Femur (tissue), 1 donor: ENCODE results near the gene ORC6.

ENCODE experiments used
- DNase-seq: peaks from one replicate; pipeline ENCODE4 v3.0.0-alpha.2; 2017

ORC6 gene

DNA sequence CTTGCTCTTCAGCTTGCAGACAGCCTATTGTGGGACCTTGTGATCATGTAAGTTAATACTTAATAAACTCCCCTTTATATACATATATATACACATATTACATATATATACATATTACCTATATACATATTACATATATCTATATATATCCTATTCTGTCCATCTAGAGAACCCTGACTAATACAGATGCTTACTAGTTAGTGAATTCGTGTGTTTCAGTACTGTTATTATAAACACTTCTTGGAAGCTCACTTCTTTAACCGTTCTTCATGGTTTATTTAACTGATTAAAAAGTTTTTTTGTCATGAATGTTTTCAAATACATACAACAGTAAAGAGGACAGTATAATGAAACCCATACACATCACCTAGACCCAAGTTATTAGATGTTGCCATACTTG is 12.6 kb downstream of the ORC6 start:
- DNase-seq: no peak

GRCh38 chr16:46706642-46707041 is 17.2 kb downstream of the ORC6 start:
- no peak for DNase-seq

- no peak for DNase-seq
Measured at GRCh38 chr16:46709469-46710005, 20.1 kb downstream of the ORC6 start.

GRCh38 chr16:46711106-46712058 is 21.9 kb downstream of the ORC6 start:
- no peak for DNase-seq

DNA sequence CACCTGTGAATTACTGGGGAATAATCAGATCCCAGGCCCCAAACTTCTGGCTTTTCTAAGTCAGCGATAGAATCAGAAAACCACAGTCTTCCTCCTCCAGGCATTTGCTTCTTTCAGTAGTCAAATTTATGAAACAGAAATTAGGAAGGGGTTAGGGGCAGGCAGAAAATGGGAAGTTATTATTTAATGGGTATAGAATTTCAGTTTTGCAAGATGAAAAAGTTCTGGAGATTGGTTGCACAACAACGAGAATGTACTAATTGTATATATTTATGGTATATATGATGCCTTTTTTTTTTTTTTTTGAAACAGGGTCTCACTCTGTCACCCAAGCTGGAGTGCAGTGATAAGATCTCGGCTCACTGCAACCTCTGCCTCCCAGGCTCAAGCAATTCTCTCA is 23.5 kb downstream of the ORC6 start:
- no peak for DNase-seq

- no peak for DNase-seq
Measured at GRCh38 chr16:46713634-46714033, 24.2 kb downstream of the ORC6 start.

- DNase-seq: no peak
Measured at GRCh38 chr16:46714797-46715591, 25.5 kb downstream of the ORC6 start.

DNA sequence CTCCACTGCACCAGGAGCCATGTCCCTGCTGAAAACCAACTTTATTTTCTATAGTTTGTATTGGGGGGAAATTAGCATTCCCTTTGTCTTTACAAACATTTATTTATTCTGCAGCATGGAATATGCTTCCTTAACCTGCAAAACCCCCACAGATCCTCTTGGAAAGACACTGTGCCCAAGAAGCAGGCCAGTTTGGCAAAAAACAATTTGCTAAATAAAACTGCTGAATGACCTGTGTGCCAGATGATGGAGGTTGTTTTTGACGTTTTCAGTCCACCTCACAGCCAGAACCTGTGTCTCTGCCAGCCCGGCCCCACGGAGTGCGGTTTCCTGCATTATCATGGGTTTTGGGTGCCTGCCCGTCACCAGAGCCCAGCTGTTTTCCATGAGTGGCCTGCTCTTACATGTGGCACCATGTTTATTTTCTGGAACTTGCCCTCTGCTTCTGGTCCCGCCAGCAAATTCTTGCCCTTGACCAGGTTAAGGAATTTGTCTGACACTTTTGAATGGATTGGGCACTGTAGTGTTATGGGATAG is 26.4 kb downstream of the ORC6 start:
- no peak for DNase-seq

DNA sequence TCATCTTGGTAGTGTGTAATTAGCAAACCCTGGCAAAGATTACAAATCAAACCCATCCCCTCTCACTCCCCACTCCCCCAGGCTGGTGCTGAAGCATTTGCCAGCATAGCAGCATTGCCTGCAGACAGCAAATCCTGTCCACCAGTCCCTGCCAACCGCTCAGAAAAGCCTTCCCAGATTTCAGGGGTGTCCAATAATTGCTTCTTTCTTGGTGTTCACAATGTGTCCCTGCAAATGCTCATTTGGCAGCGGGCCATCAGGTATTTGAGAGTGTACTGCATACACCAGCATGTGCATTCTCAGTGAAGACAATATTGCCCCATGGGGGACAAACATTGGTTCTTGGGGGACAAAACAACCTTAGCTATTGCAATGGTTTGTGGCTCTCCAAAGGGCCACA is 28.2 kb downstream of the ORC6 start:
- no peak for DNase-seq

- no peak for DNase-seq
Measured at GRCh38 chr16:46718214-46718613, 28.8 kb downstream of the ORC6 start.

GRCh38 chr16:46719528-46719927 is 30.1 kb downstream of the ORC6 start:
- DNase-seq: no peak

DNA sequence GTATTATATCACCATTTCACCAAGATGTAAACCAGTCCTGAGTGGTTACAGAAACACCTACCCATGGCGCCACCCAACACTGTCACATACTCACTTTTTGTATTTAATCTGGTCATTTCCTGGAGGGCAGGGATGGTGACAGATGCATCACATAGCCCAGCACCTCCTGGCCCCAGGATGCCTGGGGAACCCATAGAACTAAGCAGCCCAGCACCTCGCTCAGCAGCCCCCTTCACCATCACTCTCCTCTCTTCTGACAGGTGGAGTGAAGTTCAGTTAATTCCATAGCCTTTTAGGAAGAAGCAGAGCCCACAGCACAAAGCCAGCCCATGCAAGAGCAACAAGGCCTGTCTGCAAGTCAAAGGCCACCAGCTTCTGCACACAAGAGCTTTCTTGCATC is 31.2 kb downstream of the ORC6 start:
- DNase-seq: no peak

GRCh38 chr16:46721885-46722284 is 32.4 kb downstream of the ORC6 start:
- DNase-seq: no peak

GRCh38 chr16:46727184-46727583 is 37.7 kb downstream of the ORC6 start:
- DNase-seq: no peak

- no peak for DNase-seq
Measured at GRCh38 chr16:46727630-46728029, 38.2 kb downstream of the ORC6 start.

- DNase-seq: no peak
Measured at GRCh38 chr16:46728806-46729205, 39.3 kb downstream of the ORC6 start.

- no peak for DNase-seq
Measured at GRCh38 chr16:46729326-46729995, 40.0 kb downstream of the ORC6 start.

- no peak for DNase-seq
Measured at GRCh38 chr16:46730126-46730525, 40.7 kb downstream of the ORC6 start.

DNA sequence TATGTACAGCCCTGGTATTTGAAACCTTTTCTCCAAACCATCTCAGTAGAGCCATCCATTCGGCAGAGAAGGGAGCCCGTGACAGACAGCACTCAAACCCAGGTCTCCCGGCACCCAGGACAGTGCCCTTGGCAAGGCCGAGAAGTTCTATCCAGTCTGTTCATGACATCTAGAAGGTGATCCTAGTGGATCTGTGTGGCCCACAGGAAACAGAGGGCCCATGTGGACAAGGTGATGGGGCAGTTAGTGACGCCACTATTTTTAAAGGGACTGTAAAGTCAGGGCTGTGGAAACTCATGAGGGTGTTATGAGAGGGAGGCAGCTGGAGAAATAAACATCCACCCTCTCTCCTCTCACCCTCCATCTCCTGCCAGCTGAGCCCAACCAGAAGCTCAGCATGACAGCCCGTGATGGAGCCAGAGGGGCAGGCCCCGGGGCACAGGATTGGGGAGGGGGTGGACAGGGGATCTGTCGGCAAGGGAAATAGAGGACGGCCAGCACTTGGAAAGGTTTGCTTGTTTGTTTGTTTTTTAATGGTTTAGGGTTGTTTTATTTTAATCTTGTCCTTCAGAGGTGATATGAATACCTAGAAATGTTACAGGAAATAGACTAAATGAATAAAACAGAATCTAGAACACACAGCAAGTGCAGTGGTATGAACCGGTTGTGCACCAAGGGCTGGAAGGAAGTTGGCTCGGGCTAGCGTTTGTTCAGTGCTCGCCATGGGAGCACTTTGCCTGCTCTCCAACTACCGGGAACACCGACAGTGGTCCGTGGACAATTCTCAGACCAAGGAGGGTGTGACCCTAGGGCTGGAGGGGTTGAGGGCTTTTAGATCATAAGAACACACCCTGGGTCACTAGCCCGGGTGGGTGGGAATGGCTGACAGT is 41.6 kb downstream of the ORC6 start:
- no peak for DNase-seq

GRCh38 chr16:46731691-46732555 is 42.5 kb downstream of the ORC6 start:
- DNase-seq: no peak

- DNase-seq: no peak
Measured at GRCh38 chr16:46732561-46732960, 43.1 kb downstream of the ORC6 start.
